CD4-positive, alpha-beta T cell (primary cell): ENCODE data around the gene TUBB3. TPM values are rescaled to one million over a fixed set of nuclear protein-coding genes. Genes with fewer than 3 reads are reported as not detected.

Experiments
- ATAC-seq: fragments of 200-7000 bp; cut with Tn5 transposase; one replicate; pipeline ENCODE4 v1.10.0; 2022; ENCODE audit warnings: mild to moderate bottlenecking; ENCODE audit not compliant: poor library complexity
- CTCF ChIA-PET: fragments of 350-600 bp; sonication (Branson Sonifier 250); formaldehyde crosslinking; loops from one replicate; lab custom pipeline; 2021; ENCODE audit warnings: antibody characterized with exemption, inconsistent platforms; lab: Charles Lee
- POLR2A ChIA-PET: fragments of 350-600 bp; sonication (Branson Sonifier 250); formaldehyde crosslinking; loops from one replicate; lab custom pipeline; 2021; ENCODE audit warnings: antibody characterized with exemption, inconsistent platforms; lab: Charles Lee
- DNase-seq, 14 experiments: peaks; one replicate each; pipeline ENCODE4 v3.0.0-alpha.2; 2013 to 2020; ENCODE audit warnings: mixed read lengths in 2 of 14
- H3K27ac ChIP-seq, 2 donors: one replicate each; pipeline versions ENCODE4 v1.5.1 to v1.7.0; 2013; ENCODE audit warnings: low read length in 2 of 2, low read depth in 1 of 2, mild to moderate bottlenecking in 1 of 2
- H3K27me3 ChIP-seq, 2 experiments: 1 replicate in 1 of 2; 2 replicates in 1 of 2; pipeline versions ENCODE4 v1.6.1 to v1.7.0; 2013; ENCODE audit warnings: low read length in 2 of 2, control low read depth in 1 of 2, mild to moderate bottlenecking in 1 of 2, moderate library complexity in 1 of 2; ENCODE audit not compliant: insufficient read depth in 2 of 2, control insufficient read depth in 1 of 2
- H3K36me3 ChIP-seq: one replicate; pipeline ENCODE4 v1.6.1; 2013; ENCODE audit warnings: low read length, control low read depth; ENCODE audit not compliant: insufficient read depth
- H3K4me1 ChIP-seq: one replicate; pipeline ENCODE4 v1.6.1; 2013; ENCODE audit warnings: low read length, control low read depth; ENCODE audit not compliant: insufficient read depth
- H3K4me3 ChIP-seq: one replicate; pipeline ENCODE4 v1.5.1; 2013; ENCODE audit warnings: mild to moderate bottlenecking, low read length, moderate library complexity
- H3K9me3 ChIP-seq, 2 experiments: 1 replicate in 1 of 2; 2 replicates in 1 of 2; pipeline versions ENCODE4 v1.6.1 to v1.7.0; 2013; ENCODE audit warnings: low read length in 2 of 2, mild to moderate bottlenecking in 2 of 2, control low read depth in 1 of 2, moderate library complexity in 1 of 2; ENCODE audit not compliant: control insufficient read depth in 1 of 2, insufficient read depth in 1 of 2
- H3K27ac Mint-ChIP-seq: one replicate; pipeline ENCODE4 v1.8.0; 2020; ENCODE audit warnings: mixed read lengths
- H3K27me3 Mint-ChIP-seq: one replicate; pipeline ENCODE4 v1.8.0; 2021; ENCODE audit warnings: mixed read lengths
- H3K36me3 Mint-ChIP-seq: one replicate; pipeline ENCODE4 v1.8.0; 2021; ENCODE audit warnings: low read depth, mixed read lengths
- H3K4me1 Mint-ChIP-seq: one replicate; pipeline ENCODE4 v1.8.0; 2021; ENCODE audit warnings: low read depth, mixed read lengths
- H3K4me3 Mint-ChIP-seq: one replicate; pipeline ENCODE4 v1.8.0; 2020; ENCODE audit warnings: mild to moderate bottlenecking, mixed read lengths
- H3K9me3 Mint-ChIP-seq: one replicate; pipeline ENCODE4 v1.8.0; 2020; ENCODE audit warnings: mixed read lengths
- CTCF ChIP-seq: fragments of 200-600 bp; IDR thresholded peaks from one replicate; pipeline ENCODE4 v1.8.0; 2022; ENCODE audit warnings: antibody characterized with exemption, mild to moderate bottlenecking
- intact Hi-C, 2 experiments: fragments of 100-400 bp; cut with DNase I in 1 of 2; cut with micrococcal nuclease in 1 of 2; formaldehyde crosslinking; loops; one replicate each; pipeline versions ENCODE4 v1.15.1 to v1.9.0; 2023 to 2025; cut with DNase I, micrococcal nuclease
- total RNA-seq, 174 experiments: library from RNA in 2 of 174; stranded (reverse) in 2 of 174; gene quantifications; one replicate each; pipeline ENCODE4 v1.2.3 and lab custom pipeline; 2021 to 2026

TUBB3 gene
- total RNA-seq, 2 experiments from 2014 or later, result 0.78 to 0.88 TPM

GRCh38 chr16:89936508-89936907, 13.4 kb downstream of the TUBB3 start:
- no peak overlapping the region for H3K4me3 ChIP-seq
- ChIA-PET CTCF (no interaction called here), POLR2A (no interaction called here)
- Mint-ChIP-seq H3K9me3 (no peaks in the 10 kb centered on the region), H3K4me3 (no peak overlapping the region), H3K27ac (no peak overlapping the region), H3K4me1 (no peaks in the 10 kb centered on the region), H3K27me3 (peaks cover 1% of the 10 kb centered on the region), H3K36me3 (no peaks in the 10 kb centered on the region)
- ATAC-seq, result no peak
- H3K36me3 ChIP-seq, result no peaks in the 10 kb centered on the region
- TF ChIP-seq CTCF, result no peak
- H3K27ac ChIP-seq, result no peak overlapping the region
- intact Hi-C loops, result no loop called here
- H3K27me3 ChIP-seq, result no peaks in the 10 kb centered on the region
- no peak for DNase-seq
- no peaks in the 10 kb centered on the region for H3K4me1 ChIP-seq
- no peaks in the 10 kb centered on the region for H3K9me3 ChIP-seq

GRCh38 chr16:89936981-89937380, 13.8 kb downstream of the TUBB3 start:
- no peak for ATAC-seq
- Histone ChIP-seq H3K27ac (no peak overlapping the region), H3K9me3 (no peaks in the 10 kb centered on the region), H3K4me1 (peaks cover 2% of the 10 kb centered on the region), H3K27me3 (no peaks in the 10 kb centered on the region), H3K36me3 (no peaks in the 10 kb centered on the region), H3K4me3 (no peak overlapping the region)
- no peaks in the 10 kb centered on the region for H3K27me3 Mint-ChIP-seq
- intact Hi-C loops, result no loop called here
- ChIA-PET CTCF (no interaction called here), POLR2A (no interaction called here)
- H3K27ac Mint-ChIP-seq, result no peak overlapping the region
- DNase-seq, result no peak
- H3K4me1 Mint-ChIP-seq, result no peaks in the 10 kb centered on the region
- H3K4me3 Mint-ChIP-seq, result no peak overlapping the region
- no peak for TF ChIP-seq CTCF
- no peaks in the 10 kb centered on the region for H3K36me3 Mint-ChIP-seq
- H3K9me3 Mint-ChIP-seq, result no peaks in the 10 kb centered on the region

- Mint-ChIP-seq H3K36me3 (no peaks in the 10 kb centered on the region), H3K4me3 (no peak overlapping the region), H3K9me3 (no peaks in the 10 kb centered on the region), H3K27ac (no peak overlapping the region), H3K4me1 (no peaks in the 10 kb centered on the region), H3K27me3 (no peaks in the 10 kb centered on the region)
- DNase-seq (no peak), ATAC-seq (no peak)
- POLR2A ChIA-PET, result no interaction called here
- no peak for TF ChIP-seq CTCF
- no peaks in the 10 kb centered on the region for H3K36me3 ChIP-seq
- no peak overlapping the region for H3K27ac ChIP-seq
- CTCF ChIA-PET, result no interaction called here
- peaks cover 9% of the 10 kb centered on the region for H3K4me1 ChIP-seq
- H3K4me3 ChIP-seq, result no peak overlapping the region
- no peaks in the 10 kb centered on the region for H3K27me3 ChIP-seq
- intact Hi-C loops, result no loop called here
- no peaks in the 10 kb centered on the region for H3K9me3 ChIP-seq
These were observed 15.2 kb downstream of the TUBB3 start for GRCh38 chr16:89938175-89938885.
